HepG2 (cell line): ENCODE measurements around the gene TRIAP1. TPM values are rescaled to one million over a fixed set of nuclear protein-coding genes. Genes with fewer than 3 reads are reported as not detected.

ENCODE experiments used
- AFF4 ChIP-seq: sonication (generic); formaldehyde crosslinking; IDR thresholded peaks from 2 replicates; pipeline ENCODE4 v1.4.0; 2020; ENCODE audit warnings: missing genetic modification reagents
- EP300 ChIP-seq, 3 experiments: sonication (generic) in 1 of 3; formaldehyde crosslinking in 1 of 3; IDR thresholded peaks; 2 replicates each; pipeline versions ENCODE4 v1.5.1 to v1.6.1; 2011 to 2020; ENCODE audit warnings: low read depth in 2 of 3, low read length in 2 of 3, borderline replicate concordance in 1 of 3, improper control_type of control experiment in 1 of 3, mild to moderate bottlenecking in 1 of 3, missing genetic modification reagents in 1 of 3, moderate library complexity in 1 of 3
- ETS1 ChIP-seq: sonication (generic); formaldehyde crosslinking; IDR thresholded peaks from 2 replicates; pipeline ENCODE4 v1.4.0; 2020; ENCODE audit warnings: missing genetic modification reagents
- GATAD2A ChIP-seq: IDR thresholded peaks from 2 replicates; pipeline ENCODE4 v1.6.1; 2016
- HNRNPUL1 ChIP-seq: fragments of 200-400 bp; formaldehyde crosslinking; IDR thresholded peaks from 2 replicates; pipeline ENCODE4 v1.6.1; 2017; ENCODE audit warnings: low read depth, mild to moderate bottlenecking, low read length, moderate library complexity
- KLF15 ChIP-seq: sonication (generic); formaldehyde crosslinking; IDR thresholded peaks from 2 replicates; pipeline ENCODE4 v1.8.1; 2023; ENCODE audit warnings: borderline replicate concordance, mild to moderate bottlenecking, inconsistent platforms, missing genetic modification reagents, mixed read lengths
- MYC ChIP-seq: sonication (generic); formaldehyde crosslinking; IDR thresholded peaks from 2 replicates; pipeline ENCODE4 v1.9.0; 2021; ENCODE audit warnings: missing genetic modification reagents, borderline replicate concordance
- NCOA1 ChIP-seq: sonication (generic); formaldehyde crosslinking; IDR thresholded peaks from 2 replicates; pipeline ENCODE4 v1.9.0; 2021; ENCODE audit warnings: missing genetic modification reagents
- PITX1 ChIP-seq: sonication (generic); formaldehyde crosslinking; IDR thresholded peaks from 2 replicates; pipeline ENCODE4 v1.5.1; 2020; ENCODE audit warnings: mild to moderate bottlenecking, missing genetic modification reagents
- PTBP1 ChIP-seq: fragments of 200-400 bp; formaldehyde crosslinking; IDR thresholded peaks from 2 replicates; pipeline ENCODE4 v1.6.1; 2018; ENCODE audit warnings: low read length, low read depth; ENCODE audit not compliant: poor library complexity, severe bottlenecking
- RCOR2 ChIP-seq: IDR thresholded peaks from 2 replicates; pipeline ENCODE4 v1.6.1; 2016; ENCODE audit warnings: missing biosample characterization, missing genetic modification reagents
- SSRP1 ChIP-seq: IDR thresholded peaks from 2 replicates; pipeline ENCODE4 v1.6.1; 2016; ENCODE audit warnings: control low read depth
- TAF1 ChIP-seq: sonication (generic); formaldehyde crosslinking; IDR thresholded peaks from 2 replicates; pipeline ENCODE4 v1.4.0; 2020; ENCODE audit warnings: missing genetic modification reagents
- TBX3 ChIP-seq: fragments of 450-650 bp; IDR thresholded peaks from 2 replicates; pipeline ENCODE4 v1.6.1; 2017; ENCODE audit warnings: antibody characterized with exemption, mild to moderate bottlenecking, inconsistent platforms, borderline replicate concordance
- ZBTB25 ChIP-seq: IDR thresholded peaks from 2 replicates; pipeline ENCODE4 v1.6.1; 2018; ENCODE audit warnings: missing genetic modification reagents
- ZFP1 ChIP-seq: IDR thresholded peaks from 2 replicates; pipeline ENCODE4 v1.6.1; 2016
- ZNF101 ChIP-seq: sonication (generic); formaldehyde crosslinking; IDR thresholded peaks from 2 replicates; pipeline ENCODE4 v1.4.0; 2020; ENCODE audit warnings: mild to moderate bottlenecking, low read depth, missing genetic modification reagents, borderline replicate concordance
- ZNF180 ChIP-seq: sonication (generic); formaldehyde crosslinking; IDR thresholded peaks from 2 replicates; pipeline ENCODE4 v1.4.0; 2020; ENCODE audit warnings: low read depth, missing genetic modification reagents, borderline replicate concordance
- ZNF30 ChIP-seq: sonication (generic); formaldehyde crosslinking; IDR thresholded peaks from 2 replicates; pipeline ENCODE4 v1.5.0; 2020; ENCODE audit warnings: mild to moderate bottlenecking, missing genetic modification reagents
- ZNF337 ChIP-seq: sonication (generic); formaldehyde crosslinking; IDR thresholded peaks from 2 replicates; pipeline ENCODE4 v1.5.1; 2020; ENCODE audit warnings: missing genetic modification reagents, low read depth, mild to moderate bottlenecking, borderline replicate concordance
- ZNF354B ChIP-seq: sonication (generic); formaldehyde crosslinking; IDR thresholded peaks from 2 replicates; pipeline ENCODE4 v1.8.0; 2022; ENCODE audit warnings: mild to moderate bottlenecking, missing genetic modification reagents
- ZNF556 ChIP-seq: sonication (generic); formaldehyde crosslinking; IDR thresholded peaks from 2 replicates; pipeline ENCODE4 v1.4.0; 2020; ENCODE audit warnings: mild to moderate bottlenecking, missing genetic modification reagents, borderline replicate concordance
- ZSCAN12 ChIP-seq: sonication (generic); formaldehyde crosslinking; IDR thresholded peaks from 2 replicates; pipeline ENCODE4 v1.9.0; 2021; ENCODE audit warnings: mild to moderate bottlenecking, missing genetic modification reagents
- polyA plus RNA-seq, 8 experiments: library from polyadenylated mRNA; depleted of rRNA in 3 of 8; stranded (reverse) in 7 of 8; unstranded in 1 of 8; fragments of >200 nt; fragmentation: Illumina TruSeq in 4 of 8; extraction: Trizol in 4 of 8; gene quantifications; 2 replicates each; pipeline versions ENCODE4 v1.2.1 to v1.2.3, GENCODE V29; 2011 to 2016; ENCODE audit warnings: low read depth in 4 of 8, missing spikeins in 1 of 8, mixed read lengths in 1 of 8; ENCODE audit not compliant: insufficient read depth in 1 of 8
- total RNA-seq, 5 experiments: library from RNA; depleted of rRNA; stranded (reverse); fragments of >200 nt; fragmentation: Illumina TruSeq; extraction: Trizol; gene quantifications; 2 replicates each; pipeline ENCODE4 v1.2.3, GENCODE V29; 2016; ENCODE audit warnings: low read depth in 1 of 5
- TF ChIP-seq, protein P1 (sequence below): sonication (generic); formaldehyde crosslinking; conservative IDR thresholded peaks from 2 replicates; pipeline ENCODE4 v1.8.0; 2022; ENCODE audit warnings: low read depth, missing genetic modification reagents

The TRIAP1 gene
- total and polyA plus RNA-seq, 2 of the 13 experiments (the other 11 are each of a cell fraction or from before 2014, with no cell fraction given): 55.0 to 117 TPM

DNA sequence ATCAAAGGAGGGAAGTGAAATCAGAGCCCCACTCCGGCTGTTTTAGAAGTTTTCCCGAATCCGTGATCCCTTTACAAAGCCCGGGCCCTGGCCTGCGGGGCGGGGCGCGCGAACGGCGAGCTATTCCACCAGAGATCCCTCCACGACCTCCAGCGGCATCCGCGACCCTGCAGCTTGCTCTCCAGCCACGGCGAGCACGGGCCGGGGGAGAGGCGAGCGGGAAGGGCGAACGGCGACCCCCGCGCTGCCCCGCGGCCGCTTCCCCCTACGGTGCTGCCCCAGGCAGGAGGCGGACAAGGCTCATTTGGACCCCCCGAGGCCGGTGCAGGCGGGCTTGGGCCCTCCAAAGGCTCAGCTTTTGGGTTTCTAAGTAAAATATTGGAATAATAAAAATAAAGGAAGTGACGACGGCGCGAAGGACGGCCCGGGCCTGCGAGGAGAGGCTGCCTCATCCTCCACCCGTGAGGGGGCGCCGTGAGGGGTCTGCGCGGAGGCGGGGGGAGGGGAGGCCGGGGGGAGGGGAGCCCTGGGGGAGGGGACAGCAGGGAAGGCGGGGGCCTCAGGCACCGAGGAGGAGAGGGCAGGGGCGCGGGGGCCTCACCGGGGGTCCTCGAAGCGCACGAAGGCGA is 22.8 kb upstream of the TRIAP1 start (continued):
- TF ChIP-seq ETS1 (CRISPR knock-in tag) (no peak), RCOR2 (CRISPR knock-in tag) (no peak), ZFP1 (no peak), ZNF556 (CRISPR knock-in tag) (no peak), ZNF337 (no peak), ZSCAN12 (CRISPR knock-in tag) (no peak), AFF4 (no peak), SSRP1 (CRISPR knock-in tag) (no peak), TAF1 (CRISPR knock-in tag) (0 out of 2 replicates have a peak, but pooled peaks have one; percentile 12), EP300 (IDR thresholded peaks at IDR 0.05; ENCODE audit: low read depth in 2 of 2, low read length in 2 of 2) (0 out of 4 replicates have a peak, but pooled peaks of 1 of the 2 experiments have one; percentile 0), EP300 (CRISPR knock-in tag; IDR thresholded peaks at IDR 0.05; ENCODE audit: borderline replicate concordance) (no peak), GATAD2A (no peak), ZNF101 (CRISPR knock-in tag) (no peak), ZBTB25 (CRISPR knock-in tag) (no peak), PITX1 (CRISPR knock-in tag) (no peak), TBX3 (no peak), PTBP1 (no peak), HNRNPUL1 (no peak), ZNF180 (CRISPR knock-in tag) (no peak), MYC (CRISPR knock-in tag) (no peak), ZNF30 (CRISPR knock-in tag) (no peak), NCOA1 (CRISPR knock-in tag) (no peak), ZNF354B (CRISPR knock-in tag) (no peak), KLF15 (CRISPR knock-in tag) (no peak)
- TF ChIP-seq, protein P1, sequence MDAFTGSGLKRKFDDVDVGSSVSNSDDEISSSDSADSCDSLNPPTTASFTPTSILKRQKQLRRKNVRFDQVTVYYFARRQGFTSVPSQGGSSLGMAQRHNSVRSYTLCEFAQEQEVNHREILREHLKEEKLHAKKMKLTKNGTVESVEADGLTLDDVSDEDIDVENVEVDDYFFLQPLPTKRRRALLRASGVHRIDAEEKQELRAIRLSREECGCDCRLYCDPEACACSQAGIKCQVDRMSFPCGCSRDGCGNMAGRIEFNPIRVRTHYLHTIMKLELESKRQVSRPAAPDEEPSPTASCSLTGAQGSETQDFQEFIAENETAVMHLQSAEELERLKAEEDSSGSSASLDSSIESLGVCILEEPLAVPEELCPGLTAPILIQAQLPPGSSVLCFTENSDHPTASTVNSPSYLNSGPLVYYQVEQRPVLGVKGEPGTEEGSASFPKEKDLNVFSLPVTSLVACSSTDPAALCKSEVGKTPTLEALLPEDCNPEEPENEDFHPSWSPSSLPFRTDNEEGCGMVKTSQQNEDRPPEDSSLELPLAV (CRISPR knock-in tag): no peak
